ENCODE results near the gene PIK3AP1.
A peak's percentile ranks its signal among the peaks of the same experiment; 100 is the strongest.

The PIK3AP1 gene

DNA sequence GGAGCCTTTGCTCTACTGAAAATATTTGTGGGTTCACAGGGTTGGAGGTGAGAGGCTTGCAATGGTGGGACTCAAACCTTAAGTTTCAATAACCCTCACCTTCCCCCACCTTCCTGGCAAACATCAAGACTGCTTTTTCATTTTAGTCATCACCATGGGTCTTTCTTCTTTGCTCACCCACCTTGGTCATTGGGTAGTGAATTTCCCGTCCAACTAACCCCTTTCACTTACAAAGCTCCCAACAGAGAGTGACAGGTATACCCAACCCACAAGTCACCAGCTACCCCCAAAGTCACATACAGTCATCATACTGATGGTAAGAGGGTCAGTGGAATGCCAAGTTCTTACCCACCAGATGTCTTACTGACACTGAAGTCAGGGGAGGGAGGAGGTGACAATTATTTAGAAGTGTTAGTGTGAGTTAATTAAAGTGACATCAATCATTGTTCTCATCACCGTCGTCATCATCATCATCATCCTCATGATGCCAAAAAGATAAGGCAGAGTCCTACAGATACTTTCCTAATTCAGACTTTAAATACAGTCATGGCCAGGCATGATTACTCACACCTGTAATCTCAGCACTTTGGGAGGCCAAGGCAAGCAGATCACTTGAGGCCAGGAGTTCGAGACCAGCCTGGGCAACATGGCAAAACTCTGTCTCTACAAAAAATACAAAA lies 49.0 kb downstream of the PIK3AP1 start:
- no peak for DNase-seq (ENCODE audit: low spot score)

DNA sequence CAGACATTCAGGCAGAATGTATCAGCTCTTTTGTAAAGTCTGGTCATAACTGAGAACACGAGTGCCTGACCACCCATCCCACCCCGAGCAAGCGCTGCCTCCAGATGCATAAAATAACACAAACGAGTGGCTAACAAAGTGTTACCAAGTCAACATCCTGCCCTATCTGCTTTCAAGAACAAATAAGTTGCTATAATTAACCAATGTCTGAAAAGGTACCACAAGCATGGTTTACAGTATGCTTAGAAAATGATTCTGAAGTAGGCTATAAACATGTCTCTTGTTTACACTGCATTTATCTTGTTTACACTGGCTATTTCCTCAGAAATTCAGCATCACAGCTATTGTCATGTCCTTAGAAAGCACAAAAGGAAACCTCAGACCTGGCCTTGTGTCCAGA lies 49.5 kb downstream of the PIK3AP1 start:
- peak; percentile 34 for DNase-seq (ENCODE audit: low spot score)

DNA sequence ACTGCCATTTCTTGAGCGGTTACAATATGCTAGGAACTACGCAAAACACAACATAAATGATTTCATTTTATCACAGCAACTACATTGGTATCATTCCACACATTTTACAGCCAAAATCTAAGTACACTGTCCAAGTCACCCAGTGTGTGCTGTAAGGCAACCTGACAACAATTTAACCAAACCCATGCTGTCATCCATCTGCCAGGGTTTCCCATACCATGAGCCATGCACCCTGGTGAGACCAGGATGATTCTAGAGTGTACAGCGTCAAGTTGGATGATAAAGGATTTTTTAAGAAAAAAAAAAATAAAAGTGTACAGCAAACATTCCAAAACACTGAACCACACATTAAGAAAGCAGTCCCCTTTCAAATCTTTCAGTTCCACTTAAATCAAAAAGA lies 52.9 kb downstream of the PIK3AP1 start:
- no peak for DNase-seq (ENCODE audit: low spot score)

DNA sequence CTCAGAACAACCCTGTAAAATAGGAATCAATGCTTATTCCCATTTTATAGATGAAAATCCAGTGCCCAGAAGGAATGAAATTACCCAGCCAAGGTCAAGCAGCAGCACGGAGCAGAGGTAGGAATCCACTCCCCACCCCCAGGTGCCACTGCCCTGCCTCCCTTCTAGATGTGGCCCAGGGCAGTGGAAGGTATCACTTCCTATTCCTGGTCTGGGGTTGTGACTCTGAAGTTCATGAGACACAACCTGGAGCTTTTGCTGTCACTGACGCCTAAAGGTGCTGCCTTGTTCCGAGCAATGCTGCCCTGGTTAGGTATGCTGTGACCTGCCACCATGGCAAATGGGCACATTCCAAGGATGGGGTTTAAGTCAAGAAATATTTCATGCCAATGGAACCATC lies 53.6 kb downstream of the PIK3AP1 start:
- DNase-seq (ENCODE audit: low spot score) = no peak

DNA sequence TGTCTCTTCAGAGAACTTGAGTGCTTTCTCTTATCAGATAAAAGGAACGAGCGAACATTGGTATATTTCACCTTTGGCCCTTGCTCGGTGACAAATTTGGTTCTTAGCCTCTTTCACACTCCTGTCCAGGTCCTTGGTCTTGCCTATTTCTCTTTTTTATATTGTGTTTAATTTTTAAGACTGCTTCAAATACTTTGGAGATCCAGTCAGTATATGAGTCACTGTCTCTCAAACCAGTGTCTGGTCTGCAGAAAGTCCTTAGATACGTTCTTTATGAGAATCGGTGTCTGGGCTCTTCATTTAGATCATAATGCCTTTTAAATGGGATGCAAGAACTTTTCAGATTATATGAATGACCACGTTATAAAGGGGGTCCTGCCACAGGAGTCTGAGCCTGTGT lies 55.0 kb downstream of the PIK3AP1 start:
- no peak for DNase-seq (ENCODE audit: low spot score)

DNA sequence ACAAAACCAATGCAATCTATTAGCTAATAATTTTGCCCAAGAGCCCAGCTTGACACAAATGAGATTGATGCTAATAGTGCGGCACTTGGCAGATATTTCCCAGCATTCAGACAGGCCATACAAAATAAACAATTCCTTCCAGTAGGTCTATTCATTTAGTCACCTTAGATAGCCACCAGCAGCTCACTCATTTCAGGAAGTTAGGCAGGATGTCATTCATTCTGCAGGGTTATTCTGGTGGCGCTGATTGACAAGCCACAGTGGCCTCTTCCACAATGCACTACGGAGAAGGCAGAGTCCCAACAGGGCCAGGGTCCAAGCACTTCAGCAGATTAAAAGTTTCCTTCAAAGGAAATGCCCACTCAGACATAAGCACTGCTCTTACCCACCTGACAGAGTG lies 55.8 kb downstream of the PIK3AP1 start:
- DNase-seq (ENCODE audit: low spot score) = no peak

DNA sequence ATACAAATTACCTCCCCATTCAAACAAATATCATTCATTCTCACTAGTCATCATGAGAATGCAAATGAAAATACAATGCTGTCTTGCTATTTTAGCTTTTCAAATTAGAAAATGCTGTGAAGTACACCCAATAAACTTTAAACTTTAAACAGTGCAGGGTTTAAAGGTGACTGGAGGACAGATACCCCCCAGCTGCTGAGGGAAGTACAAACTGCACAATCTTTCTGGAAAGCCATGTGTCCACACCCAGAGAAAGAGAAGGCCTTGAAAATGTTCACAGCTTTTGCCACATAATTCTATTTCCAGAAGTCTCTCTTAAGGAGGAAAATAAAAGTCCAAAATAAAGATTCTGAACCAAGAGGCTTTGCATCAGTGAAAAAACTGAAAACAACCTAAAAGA lies 56.5 kb downstream of the PIK3AP1 start:
- no peak for DNase-seq (ENCODE audit: low spot score)

DNA sequence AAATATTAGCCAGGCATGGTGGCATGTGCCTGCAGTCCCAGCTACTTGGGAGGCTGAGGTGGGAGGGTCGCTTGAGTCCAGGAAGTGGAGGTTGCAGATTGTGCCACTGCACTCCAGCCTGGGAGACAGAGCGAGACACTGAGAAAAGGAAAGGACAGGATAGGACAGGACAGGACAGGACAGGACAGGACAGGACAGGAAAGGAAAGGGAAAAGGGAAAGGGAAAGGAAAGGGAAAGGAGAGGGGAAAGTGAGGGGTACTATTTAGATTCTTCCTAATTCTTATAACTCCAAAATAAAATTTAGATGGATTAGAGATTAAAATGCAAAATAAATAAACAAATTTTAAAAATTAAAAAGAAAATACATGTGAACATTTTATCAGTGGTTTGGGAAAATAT lies 58.7 kb downstream of the PIK3AP1 start:
- no peak for DNase-seq (ENCODE audit: low spot score)

DNA sequence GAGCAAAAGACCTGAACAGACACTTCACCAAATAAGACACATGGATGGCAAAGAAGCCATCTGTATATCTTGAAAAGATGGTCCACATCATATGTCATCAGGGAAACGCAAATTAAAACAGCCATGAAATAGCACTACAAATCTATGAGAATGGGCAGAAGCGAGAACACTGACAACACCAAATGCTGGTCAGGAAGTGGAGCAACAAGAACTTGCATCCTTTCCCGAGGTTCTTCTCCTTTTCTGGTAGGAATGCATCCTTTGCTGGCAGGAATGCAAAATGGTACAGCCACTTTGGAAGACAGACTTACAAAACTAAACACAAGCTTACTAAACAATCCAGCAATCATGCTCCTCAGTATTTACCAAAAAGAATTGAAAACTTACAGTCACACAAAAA lies 60.0 kb downstream of the PIK3AP1 start:
- DNase-seq (ENCODE audit: low spot score) = no peak

DNA sequence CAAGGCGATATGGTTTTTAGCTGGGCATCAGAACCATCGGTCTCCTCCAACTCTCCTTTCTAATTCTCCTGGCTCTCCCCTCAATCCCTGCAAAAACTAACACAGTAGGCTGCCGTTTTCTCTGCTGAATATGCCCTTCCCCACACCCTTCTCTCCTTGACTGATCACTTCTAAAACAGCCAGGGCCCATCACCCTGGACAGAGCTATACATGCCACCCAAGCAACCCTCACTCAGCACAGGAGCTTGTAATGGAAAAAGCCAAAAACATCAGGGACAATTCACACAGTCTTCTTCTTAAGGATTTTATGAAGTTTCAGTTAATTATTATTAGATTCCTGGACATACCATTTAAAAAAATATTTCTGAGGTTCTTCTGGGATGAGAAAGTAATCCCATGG lies 61.5 kb downstream of the PIK3AP1 start:
- no peak for DNase-seq (ENCODE audit: low spot score)

DNA sequence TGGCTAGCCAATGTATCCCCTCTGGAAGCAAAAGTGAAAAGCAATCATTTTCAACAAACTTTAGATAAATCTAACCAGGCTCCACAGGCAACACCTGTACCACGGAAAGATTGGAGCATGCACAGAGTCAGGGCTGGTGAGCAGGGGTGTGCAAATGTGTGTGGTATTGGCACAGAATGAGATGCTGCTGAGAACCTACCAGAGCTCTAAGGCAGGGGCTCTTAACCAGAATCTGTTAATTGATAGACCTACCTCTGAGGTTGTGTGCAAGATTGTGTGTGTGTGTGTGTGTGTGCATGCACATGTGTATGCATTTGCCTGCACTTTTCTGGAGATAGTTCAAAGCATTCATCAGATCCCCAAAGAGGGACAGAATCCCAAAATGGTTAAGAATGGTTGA lies 62.9 kb downstream of the PIK3AP1 start:
- no peak for DNase-seq (ENCODE audit: low spot score)

DNA sequence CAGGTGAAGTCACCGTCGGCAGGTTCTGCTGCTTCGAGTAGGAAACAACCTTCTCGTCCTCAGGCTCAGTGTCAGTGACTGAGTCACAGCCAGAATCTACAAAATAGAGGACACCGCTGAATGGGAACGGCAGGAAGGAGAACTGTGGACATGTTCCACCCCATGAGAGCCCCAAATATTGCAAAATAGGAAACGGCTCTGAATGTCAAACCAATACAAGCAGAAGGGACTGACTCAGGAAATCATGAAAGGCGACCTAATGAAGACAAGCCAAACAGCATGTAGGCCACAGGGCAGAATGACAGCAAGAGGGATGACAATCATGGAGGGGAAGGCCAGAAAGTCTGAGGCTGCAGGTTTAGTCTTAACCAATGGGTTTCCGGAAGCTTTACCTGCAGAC lies 63.5 kb downstream of the PIK3AP1 start:
- no peak for DNase-seq (ENCODE audit: low spot score)

DNA sequence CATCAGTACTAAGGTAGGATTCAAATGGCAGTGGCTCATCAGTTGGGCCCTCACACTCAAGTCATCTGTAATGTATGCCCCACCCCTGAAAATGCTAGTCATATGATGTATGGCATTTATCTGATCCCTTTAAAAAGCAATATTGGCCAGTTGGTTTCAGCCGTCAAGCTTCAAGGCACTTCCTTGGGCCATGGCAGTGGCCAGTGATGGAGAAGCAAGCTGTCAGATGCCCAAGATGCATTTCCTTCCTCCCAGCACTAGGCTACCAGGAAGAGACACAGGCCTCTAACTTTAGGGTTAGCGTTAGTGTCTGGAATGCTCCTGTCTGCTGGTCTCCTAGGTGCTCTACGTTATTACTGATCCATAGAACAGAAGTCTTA lies 64.1 kb downstream of the PIK3AP1 start:
- DNase-seq (ENCODE audit: low spot score) = no peak

DNA sequence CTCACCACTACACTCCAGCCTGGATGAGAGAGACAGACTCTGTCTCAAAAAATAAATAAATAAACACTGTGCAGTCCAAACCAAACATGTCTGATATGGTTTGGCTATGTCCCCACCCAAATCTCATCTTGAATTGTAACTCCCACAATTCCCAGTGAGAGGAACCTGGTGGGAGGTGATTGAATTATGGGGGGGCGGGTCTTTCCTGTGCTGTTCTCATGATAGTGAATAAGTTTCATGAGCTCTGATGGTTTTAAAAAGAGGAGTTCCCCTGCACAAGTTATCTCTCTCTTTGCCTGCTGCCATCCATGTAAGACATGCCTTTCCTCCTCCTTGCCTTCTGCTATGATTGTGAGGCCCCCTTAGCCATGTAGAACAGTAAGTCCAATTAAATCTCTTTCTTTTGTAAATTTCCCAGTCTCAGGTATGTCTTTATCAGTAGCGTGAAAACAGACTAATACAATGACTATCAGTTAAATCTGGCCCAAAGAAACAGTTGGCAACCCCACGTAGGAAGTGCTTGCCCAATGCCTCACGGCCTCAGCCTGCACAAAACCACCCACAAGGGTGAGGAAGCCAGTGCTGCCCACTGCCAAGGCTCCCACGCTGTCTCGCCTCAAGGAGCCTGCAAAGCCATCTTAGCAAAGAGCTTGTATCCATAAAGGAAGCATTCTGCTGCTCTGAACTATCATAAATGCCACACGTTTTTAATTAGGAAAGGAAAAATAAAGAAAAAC lies 64.7 kb downstream of the PIK3AP1 start:
- DNase-seq (ENCODE audit: low spot score) = no peak

DNA sequence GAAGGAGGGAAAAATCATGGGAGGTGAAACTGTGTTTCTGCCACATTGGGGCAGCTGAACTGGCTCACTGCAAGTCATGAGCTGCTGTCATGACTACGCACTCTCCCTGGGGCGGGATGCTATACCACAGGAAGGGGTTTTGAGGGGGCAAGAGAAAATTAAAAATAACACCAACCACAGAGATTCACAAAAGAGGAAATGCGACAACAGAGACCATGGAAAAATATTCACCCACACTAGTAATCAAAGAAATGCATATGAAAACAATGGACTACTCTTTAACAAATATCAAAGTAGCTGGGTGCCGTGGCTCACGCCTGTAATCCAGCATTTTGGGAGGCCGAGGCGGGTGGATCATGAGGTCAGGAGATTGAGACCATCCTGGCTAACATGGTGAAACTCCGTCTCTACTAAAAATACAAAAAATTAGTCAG lies 68.3 kb downstream of the PIK3AP1 start:
- DNase-seq (ENCODE audit: low spot score) = peak; percentile 80

DNA sequence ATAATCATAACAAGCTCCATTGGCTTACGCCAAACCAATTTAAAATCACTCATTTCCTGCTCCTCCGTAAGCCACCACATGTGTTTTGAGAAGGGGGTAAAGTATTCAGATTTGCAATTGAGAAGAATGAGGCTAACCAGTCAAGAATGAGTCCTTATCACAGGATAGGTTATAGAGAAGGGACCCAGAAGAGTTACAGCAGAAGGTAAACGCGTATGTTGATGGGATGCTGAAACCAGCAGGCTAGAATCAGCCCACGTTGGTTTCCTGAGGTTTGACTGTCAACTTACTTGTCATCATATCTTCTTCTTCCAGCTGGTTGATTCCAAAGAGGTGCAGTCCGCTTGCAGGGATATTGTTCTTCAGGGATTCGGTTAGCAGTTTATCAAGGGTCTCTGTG lies 69.4 kb downstream of the PIK3AP1 start:
- DNase-seq (ENCODE audit: low spot score) = no peak

DNA sequence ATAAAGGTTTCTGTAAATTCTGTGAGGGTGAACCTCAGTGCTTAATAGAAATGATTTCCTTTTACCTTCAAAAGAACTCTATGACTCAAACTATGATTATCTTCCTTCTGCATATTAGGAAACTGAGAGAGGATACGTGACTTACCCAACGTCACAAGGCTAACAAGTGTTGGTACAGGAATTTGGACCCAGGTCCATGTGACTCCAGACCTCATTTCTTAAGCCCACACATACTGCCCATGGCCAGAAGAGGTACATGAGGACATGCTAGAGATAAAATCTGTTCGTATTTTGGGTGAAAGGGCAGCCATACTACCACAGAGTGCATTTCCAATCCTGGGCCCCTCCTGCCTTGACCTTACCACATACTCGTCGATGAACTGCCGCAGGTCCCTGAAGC lies 72.0 kb downstream of the PIK3AP1 start:
- no peak for DNase-seq (ENCODE audit: low spot score)

DNA sequence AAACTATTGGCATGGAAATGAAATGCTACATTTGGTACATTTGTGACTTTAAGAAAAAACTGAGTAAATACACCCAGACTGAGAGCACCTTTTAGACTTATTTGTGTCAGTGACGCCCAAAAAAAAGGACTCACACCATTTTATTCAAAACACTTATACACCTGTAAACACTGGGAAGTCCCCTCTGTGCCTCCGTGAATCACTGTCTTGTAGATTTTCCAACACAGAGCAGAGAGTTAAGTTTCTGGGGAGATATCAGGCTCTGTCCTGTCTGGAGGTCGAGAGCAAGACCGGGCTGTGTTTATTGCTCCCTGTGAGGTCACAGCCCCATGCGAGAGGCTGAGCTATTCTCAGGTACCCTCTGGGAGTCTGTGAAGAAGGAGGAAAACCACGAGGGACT lies 72.8 kb downstream of the PIK3AP1 start:
- DNase-seq (ENCODE audit: low spot score) = no peak

DNA sequence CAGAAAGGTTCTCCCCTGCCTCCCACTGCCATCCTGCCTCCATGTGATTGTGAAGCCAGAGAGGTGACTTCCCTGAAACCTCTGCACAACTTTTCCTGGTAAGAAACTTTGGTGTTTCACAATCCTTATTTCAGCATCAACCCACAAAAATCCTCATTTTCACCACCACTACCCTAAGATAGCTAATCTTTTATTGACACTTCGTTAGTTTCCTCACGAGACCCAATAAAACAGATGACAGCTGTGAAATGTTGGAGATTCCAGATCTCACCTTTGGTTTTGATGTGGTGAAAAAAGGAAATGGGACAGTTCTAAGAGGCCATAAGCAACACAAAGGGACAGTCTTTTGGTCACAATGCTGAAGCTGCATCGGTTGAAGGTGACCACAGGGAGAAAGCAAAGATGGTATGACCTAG lies 73.6 kb downstream of the PIK3AP1 start:
- no peak for DNase-seq (ENCODE audit: low spot score)

DNA sequence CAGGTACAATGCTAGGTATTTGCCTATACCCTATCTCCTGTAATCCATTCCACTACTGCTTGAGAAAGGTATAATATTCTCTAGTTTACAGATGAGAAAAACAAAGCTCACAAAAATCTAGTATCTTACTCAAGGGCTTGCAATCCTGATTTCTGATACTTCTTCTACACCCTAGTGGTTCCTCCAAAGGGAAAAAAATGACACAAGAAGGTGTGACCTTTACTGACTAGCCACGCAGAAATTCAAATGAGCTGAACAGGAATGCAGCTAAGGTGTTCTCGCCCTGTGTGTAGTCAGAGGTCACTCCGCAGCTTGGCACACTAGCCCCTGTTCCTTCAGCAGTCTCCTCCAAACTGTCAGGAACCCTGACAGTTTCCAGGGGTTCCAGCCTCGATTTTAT lies 74.0 kb downstream of the PIK3AP1 start:
- no peak for DNase-seq (ENCODE audit: low spot score)

DNA sequence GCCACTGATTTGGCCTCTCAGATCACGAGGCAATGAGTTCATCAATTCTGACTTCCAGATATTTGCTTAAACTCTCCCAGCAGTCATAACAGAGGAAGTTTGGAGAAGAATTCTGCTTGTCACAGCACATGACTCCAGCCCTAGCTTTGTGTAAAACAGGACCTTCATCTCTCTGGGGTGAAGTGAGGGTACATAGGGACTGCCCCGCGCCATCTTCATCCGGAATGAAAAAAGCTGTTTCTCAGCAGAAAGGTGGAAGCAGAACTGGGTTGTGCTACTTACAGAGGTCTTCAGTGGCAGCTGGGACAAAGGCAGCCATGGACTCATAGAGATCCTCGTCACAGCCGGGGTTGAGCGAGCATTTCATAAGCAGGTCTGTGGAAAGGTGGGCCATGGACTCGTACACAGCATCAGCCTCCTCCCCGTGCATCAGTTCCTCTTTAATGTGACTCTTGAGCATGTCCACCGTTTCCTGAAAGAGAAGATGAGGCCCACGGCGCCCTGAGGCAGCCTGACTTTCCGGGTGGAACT lies 75.1 kb downstream of the PIK3AP1 start:
- DNase-seq (ENCODE audit: low spot score) = no peak

DNA sequence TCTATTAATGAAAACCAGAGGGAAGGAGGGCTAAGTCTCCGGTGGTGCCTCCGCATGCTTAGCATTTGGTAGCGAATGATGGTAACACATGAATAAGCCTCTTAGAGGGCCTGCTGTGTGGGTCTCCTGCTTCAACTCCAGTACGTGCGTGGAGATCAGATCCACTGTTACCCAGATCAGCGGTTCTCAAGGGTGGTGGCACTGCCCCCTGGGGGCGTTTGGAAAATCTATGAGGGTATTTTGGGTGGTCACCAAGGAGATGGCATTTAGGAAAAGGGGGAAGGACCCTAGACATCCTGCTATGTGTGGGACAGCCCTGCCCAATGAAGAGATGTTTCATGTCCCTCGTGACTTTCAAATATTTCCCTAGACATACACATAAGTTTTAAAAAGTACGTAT lies 76.4 kb downstream of the PIK3AP1 start:
- peak; percentile 56 for DNase-seq (ENCODE audit: low spot score)

DNA sequence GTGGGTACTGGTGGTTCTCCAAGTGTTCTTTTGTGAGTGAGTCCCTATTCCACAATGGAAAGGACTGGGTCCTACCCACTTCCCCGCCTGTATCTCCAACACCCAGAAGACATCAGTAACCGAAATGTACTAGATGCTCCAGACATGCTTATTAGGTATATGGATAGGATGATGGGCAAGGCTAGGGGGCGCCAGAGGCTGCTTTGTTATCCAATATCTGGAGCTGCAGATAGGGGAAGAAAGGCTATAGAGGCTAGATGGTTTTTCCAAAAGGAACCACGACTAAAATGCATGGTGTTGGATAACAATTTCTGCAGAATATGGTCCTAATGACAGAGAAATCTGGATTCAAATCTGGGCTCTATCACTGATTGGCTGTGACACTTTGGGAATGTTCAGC lies 77.3 kb downstream of the PIK3AP1 start:
- peak; percentile 84 for DNase-seq (ENCODE audit: low spot score)

DNA sequence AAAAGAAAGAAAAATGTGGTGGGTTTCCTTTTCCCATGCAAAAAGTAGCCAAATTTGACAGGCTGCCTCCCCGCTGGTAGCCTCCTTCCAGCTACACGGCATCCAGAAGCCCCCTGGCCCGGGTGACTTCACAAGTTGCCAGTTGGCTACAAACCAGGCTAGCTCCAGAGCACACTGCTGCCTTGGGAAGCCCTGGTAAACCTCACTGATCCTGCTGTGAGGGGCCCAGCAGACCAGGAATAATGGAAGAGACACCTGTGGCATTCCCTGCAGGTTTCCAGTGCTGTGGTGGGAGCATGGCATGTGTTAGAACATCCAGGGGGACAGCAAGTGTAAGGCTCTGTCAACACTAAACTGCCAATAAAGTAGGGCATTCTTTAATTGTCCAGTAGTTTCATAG lies 77.8 kb downstream of the PIK3AP1 start:
- no peak for DNase-seq (ENCODE audit: low spot score)
